HG02885 (cell line): ENCODE data around the gene TMEM271.
"Not testable (repeated sequence)": the region's sequence is repeated elsewhere in the genome, so short reads cannot be mapped to it uniquely, and the experiment has no call there.

ENCODE experiments used
- ATAC-seq: cut with Tn5 transposase; IDR thresholded peaks from one replicate; pipeline ENCODE4 v1.9.1; 2021; ENCODE audit warnings: mild to moderate bottlenecking; ENCODE audit not compliant: unreplicated experiment, poor library complexity

TMEM271 gene

DNA sequence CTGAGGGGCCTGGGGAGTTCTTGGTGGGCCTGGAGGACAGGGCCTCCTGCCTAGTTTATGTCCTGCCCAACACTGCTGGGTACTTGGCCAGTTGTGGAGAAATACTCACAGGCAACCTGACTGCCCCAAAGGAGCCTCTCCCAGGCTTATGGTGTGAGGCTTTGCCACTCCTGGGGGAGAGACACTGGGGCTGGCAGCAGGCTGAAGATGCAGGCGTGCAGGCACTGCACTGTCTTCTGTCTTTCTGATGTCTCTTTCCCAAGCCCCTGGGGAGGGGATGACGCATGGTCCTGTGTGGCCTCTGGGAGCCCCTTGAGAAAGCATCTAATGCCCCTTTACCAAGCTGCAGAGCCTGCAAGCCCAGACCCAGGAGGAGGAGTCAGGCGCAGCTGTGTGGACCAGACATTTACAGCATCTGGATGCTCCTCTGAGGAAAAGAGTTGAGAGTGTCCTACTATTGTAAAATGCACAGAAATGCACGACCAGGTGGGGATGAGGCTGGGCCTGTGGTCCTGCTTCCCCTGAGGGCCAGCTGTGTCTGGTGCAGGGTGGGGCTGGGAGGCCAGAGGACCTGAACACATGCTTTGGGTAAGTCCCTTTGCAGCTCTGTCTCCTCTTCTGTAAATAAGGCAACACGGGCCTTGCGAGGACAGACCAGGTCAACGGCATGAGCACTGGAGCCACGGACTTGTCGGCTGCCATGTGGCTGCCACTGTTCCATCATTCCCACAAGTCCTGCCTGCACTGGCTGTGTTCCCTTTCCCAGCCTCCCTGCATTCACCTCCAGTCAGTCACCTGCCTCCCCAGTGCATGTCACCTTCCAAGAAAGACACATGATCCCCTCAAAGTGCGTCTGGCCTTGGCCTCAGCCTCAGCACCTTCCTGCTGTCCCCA, 8.4 kb downstream of the TMEM271 start:
- ATAC-seq = no peak

DNA sequence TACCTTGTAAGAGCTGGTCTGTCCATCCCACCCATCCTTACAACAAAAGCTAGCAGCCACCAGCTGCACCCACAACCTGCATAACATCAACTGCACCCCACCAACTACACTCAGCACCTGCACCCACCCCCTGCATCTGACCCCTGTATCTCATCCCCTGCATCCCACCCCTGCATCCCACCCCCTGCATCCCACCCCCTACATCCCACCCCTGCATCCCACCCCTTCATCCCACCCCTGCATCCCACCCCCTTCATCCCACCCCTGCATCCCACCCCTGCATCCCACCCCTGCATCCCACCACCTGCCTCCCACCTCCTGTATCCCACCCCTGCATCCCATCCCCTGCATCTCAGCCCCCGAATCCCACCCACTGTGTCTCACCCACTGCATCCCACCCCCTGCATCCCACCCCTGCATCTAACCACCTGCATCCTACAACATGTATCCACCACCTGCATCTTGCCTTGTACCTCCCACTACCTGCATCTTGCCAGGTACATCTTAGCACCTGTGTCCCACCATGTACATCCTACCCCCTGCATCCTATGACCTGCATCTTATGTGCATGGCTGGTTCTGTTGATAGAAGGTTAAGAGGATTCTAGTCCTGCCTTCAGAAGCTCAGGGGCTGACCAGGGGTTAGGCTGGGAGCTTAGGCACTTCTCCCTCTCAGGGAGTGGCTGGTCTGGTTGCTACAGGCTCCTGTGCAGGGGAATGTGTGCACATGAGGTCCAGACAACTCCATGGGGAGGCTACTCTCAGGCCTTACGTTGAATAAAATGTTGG, 9.4 kb downstream of the TMEM271 start:
- ATAC-seq = no peak

DNA sequence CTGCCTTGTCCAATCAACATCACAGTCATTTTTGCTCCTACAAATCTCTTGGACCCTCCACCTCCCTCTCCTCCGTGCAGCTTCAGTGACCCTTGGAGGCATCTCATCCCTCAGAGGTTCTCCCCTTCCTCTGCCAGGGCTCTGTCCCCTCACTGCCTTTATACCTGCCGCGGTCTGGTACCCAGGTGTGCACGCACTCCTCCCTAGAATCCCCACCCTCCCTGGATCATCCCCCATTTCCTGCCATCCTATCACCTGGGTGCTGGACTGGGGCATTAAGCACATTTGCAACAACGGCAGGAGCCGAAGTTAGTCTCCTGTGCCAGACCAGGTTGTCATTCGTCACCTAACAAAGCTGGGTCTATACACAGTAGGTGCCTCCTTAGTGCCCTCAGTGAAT, 10.1 kb downstream of the TMEM271 start:
- ATAC-seq = no peak

DNA sequence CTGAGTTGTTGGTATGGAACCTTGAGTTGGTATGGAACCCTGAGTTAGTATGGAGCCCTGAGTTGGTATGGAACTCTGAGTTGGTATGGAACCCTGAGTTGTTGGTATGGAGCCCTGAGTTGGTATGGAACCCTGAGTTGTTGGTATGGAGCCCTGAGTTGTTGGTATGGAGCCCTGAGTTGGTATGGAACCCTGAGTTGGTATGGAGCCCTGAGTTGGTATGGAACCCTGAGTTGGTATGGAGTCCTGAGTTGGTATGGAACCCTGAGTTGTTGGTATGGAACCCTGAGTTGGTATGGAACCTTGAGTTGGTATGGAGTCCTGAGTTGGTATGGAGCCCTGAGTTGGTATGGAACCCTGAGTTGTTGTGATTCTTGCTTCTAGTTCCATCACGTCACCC, 10.5 kb downstream of the TMEM271 start:
- not testable (repeated sequence) for ATAC-seq

DNA sequence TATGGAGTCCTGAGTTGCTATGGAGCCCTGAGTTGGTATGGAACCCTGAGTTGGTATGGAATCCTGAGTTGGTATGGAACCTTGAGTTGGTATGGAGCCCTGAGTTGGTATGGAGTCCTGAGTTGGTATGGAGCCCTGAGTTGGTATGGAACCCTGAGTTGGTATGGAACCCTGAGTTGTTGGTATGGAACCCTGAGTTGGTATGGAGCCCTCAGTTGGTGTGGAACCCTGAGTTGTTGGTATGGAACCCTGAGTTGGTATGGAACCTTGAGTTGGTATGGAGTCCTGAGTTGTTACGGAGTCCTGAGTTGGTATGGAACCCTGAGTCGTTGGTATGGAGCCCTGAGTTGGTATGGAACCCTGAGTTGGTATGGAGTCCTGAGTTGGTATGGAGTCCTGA, 13.6 kb downstream of the TMEM271 start:
- ATAC-seq = not testable (repeated sequence)

DNA sequence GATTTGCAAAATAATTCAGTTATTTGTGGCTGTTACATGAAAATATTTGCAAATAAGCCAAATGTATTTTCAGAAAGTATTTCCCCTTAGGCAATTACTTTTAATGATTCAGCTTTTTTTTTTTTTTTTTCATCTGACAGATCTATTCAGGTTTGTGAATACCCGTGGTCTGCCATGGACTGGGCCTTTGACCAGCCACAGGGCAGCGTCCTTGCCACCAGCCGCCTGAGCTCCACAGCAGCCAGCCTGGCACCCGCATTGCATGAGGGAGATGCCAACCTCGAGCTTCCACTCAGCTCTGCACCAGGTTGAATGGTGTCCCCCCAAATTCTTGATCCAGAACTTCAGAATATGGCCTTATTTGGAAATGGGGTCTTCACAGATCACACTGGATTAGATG, 14.7 kb downstream of the TMEM271 start:
- ATAC-seq = no peak

DNA sequence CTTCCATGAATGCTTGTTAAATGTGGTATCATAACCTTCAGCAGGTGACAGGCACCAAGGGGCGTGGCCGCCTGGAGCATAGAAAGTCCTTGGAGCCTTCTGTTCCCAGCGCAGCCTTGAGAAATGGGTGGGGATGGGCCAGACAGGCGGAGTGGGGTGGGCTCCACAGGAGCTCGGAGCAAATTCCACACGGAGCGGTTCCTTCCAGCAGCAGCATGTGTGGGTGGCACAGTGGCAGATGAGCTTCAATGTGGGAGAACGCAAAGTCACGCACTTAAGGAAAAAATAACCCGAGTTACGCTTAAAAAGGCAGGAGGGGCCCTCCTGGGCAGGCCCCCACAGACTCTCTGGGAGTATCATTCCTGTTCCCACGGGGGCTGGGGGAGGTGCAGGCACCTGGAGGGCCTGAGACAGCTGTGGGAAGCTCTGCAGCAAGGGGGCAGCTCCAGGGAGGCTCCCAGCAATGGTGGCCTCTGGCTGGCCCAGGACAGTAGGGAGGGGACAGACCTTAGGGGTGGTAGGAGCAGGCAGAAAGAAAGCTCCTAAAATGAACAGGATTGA, 15.3 kb downstream of the TMEM271 start:
- ATAC-seq = no peak

DNA sequence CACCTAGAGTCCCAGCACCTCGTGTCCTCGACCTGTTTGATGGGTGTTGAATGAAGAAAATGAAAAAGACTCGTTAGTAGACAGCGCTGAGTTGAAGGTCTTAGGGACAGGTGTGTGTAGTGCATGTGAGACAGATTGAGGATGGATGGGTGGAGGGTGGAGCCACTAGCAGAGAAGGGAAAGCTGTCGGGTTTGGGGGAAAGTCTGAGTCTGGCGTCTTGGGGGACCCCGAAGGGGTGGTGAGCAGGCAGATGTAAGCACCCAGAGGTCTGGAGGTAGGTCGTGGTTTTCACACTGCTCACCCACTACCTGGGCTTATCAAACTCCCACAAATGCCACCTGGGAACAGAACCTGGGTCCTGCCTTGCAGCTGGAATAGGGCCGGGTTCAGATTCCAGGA, 16.0 kb downstream of the TMEM271 start:
- no peak for ATAC-seq

DNA sequence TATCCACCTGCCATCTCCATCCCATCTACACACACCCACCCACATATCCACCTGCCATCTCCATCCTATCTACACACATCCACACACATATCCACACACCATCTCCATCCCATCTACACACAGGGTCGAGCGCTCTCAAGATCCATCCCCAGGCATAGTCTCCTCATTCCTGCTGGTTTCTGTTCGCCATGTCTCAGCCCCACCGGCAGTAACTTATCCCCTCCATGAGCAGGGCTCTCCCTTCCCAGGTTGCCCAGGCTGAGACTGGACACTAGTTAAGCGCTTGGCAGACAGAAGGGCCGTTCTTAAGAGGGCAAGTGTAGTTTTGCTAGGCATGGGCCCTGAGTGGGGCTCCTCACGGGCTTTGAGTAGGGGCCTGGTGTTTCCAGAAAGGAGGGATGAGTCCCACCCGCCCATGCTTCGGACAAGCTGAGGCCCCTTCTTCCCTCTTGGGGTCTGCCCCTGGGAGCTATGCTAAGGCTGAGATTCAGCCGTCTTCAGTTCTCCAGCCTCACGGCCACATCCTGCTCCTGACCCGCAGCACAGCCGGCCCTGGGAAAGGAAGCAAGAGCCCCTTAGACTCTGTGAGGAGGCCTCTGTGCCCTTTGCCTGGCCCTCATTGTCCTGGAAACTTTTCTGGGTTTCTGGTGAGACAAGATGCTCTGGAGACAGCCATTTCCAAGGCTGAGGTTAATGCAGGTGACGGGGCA, 20.4 kb downstream of the TMEM271 start:
- no peak for ATAC-seq

DNA sequence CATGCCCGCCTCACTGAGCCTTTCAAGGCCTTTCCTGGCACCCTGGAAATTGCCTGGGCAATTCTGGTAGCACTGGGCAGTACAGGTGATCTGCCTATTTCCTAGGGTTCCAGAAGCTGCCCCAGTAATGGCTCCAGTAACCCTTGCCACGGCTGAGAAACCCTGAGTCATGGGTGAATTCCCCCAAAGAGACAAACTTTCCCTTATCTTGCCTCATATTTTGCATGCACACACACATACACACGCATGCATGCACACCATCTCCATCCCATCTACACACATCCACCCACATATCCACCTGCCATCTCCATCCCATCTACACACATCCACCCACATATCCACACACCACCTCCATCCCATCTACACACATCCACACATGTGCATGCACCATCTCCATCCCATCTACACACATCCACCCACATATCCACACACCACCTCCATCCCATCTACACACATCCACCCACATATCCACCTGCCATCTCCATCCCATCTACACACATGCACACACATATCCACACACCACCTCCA, 21.2 kb downstream of the TMEM271 start:
- not testable (repeated sequence) for ATAC-seq

DNA sequence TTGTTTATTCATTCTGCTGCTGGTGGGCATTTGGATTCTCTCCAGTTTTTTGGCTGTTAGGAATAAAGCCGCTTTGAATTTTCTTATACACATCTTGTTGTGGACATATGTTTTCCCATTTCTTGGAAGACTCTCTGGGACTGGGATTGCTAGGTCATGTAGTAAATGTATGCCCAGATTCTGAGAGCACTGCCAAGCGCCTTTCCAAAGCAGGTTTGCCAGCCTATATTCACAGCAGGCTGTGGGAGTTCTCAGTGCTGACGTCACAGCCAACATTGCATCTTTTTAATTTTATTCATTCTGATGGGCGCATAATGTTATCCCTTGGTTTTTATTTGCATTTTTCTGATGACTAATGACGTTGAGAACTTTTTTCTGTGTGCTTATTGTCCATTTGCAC, 24.1 kb downstream of the TMEM271 start:
- no peak for ATAC-seq

DNA sequence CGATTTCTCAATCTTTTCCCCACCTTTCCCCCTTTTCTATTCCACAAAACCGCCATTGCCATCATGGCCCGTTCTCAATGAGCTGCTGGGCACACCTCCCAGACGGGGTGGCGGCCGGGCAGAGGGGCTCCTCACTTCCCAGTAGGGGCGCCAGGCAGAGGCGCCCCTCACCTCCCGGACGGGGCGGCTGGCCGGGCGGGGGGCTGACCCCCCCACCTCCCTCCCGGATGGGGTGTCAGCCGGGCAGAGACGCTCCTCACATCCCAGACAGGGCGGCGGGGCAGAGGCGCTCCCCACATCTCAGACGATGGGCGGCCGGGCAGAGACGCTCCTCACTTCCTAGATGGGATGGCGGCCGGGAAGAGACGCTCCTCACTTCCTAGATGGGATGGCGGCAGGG, 25.8 kb downstream of the TMEM271 start:
- ATAC-seq = not testable (repeated sequence)

DNA sequence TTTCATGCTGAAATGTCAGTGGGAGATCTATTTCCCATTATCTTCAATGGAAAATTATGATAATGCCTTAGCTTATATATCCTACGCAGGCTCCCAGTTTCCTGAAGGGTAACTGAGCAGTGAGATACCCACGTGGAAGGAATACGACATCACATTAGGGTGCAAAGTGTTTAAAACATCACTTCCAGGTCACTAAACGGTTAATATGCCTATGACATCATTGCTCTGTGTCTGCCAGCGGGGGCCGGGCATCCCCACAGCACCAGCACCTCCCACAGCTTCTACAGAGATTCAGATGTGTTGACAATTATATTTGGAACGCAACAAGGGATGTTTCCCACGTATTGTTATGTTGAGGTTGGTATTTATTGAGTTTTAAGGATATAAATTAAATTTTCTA, 27.1 kb downstream of the TMEM271 start:
- ATAC-seq = no peak

DNA sequence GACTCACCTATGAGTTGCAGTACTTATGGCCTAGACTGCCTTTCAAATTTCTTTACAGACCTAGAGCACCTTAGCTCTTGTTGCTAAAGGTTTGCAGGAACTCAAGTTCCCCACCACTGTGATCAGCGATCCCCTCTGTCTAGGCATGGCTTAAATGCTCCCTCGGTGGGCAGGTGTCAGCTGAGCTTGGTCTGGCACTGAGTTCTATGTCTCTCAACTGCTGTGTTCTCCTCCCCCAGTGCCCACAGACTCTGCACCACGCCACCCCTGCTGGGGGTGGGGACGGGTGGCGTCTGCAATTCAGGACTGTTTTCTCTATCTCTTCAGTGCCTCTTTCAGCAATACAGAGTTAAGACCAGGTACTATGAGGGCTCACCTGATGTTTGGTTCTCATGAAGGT, 30.5 kb downstream of the TMEM271 start:
- no peak for ATAC-seq

DNA sequence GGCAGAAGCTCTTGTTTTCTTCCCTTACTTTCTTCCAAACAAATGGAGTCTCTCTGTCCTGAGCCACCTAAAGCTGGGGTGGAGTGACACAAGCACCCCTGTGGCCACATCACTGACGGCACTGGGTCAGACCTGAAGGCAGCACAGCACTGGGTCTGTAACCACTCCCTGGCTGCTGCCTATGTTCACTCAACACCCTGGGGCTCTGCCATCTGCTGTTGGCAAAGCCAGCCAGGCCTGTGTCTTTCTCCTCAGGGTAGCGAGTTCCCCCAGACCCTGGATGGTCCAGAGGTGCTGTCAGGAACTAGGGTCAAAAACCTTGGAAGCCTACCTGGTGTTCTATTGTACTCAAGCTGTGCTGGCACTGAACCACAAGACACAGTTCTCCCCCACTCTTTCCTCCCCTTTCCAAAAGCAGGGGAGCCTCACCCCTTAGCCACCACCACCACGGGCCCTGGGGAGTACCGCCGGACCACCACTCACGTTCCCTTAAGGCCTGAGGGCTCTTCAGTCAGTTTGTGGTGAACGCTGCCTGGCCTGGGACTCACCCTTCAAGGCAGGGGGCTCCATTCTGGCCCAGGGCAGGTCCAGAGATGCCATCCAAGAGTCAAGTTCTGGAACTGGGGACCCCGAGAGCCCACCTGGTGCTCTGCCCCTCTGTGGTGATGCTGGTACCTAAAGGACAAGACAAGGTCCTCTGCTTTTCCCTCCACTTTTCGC, 31.5 kb downstream of the TMEM271 start:
- ATAC-seq = no peak

DNA sequence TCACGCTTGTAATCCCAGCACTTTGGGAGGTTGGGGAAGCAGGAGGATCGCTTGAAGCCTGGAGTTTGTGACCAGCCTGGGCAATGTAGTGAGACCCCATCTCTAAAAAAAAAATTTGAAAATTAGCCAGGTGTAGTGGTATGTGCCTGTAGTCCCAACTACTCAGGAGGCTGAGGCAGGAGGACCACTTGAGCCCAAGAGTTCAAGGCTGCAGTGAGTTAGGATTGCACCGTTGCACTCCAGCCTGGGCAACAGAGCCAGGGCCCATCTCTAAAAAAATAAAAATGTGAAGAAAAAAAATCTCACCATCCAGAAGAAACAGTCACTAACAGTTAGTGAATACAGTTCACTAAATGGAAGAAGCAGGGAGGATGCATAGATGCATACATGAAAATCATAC, 34.8 kb downstream of the TMEM271 start:
- no peak for ATAC-seq

DNA sequence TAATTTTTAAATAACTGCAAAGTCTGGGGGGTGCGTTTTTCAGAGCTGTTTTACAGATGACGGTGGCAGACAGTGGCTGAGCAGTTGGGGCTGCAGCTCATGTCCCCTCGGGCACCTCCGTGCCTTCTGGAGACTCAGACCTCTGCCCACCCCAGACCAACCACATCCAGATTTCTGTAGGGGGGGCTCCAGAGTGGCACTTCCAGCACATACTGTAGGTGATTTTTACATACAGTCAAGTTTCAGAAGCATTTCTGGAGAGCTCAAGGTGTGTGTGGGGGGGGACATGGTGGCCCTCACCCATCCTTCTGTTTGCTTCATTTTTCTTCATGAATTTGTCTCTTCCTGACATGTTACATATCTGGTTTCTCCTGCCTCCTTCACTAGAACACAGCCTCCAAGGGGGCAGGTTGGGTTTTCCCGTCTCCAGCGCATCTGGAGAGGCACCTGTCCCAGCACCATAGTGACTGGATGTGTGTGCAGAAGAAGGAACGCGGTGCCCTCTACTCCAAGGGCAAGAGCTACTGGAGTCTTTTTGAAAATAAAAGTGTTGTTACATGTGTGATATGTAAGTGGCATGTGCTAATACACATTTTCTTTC, 37.5 kb downstream of the TMEM271 start:
- no peak for ATAC-seq

DNA sequence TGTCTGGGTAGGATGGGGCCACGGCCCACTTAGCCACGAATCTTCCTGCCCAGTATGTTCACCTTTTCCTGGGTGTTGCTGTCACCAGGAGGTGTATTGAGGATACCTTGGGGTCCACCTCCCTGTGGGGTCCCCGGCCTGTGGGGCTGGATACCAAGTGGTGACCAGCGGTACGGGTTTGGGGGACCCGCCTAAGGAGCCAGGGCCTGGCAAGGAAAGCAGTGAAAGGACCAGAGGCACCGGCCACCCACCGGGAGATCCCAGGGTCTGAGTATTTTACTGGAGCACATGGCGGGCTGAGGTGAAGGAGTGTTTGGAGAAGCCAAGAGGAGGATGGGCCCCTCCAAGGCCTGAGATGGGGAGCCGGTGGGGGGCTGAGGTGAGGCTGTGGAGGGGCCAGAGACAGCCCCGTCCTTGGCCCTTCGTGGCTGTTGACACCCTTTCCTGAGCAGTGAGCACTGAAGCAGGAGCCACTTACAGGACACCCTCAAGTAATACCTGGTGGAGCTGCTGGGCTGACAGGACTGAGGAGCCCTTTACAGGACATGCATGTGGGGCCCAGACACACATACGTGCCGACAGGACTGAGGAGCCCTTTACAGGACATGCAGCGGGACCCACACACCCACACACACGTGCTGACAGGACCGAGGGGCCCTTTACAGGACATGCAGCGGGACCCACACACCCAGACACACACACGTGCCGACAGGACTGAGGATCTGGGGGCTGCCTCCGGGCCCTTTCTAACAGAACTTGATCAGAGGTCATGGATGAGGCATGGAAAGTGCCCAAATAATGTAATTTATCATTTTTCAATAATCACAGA, 38.4 kb downstream of the TMEM271 start:
- ATAC-seq = no peak
